ENCODE data around the gene G3BP1. TPM values are rescaled to one million over a fixed set of nuclear protein-coding genes. Genes with fewer than 3 reads are reported as not detected.
"Not testable (repeated sequence)": the region's sequence is repeated elsewhere in the genome, so short reads cannot be mapped to it uniquely, and the experiment has no call there.

G3BP1 gene
- polyA plus RNA-seq, 4 donors = 117 to 184 (median 168) TPM

DNA sequence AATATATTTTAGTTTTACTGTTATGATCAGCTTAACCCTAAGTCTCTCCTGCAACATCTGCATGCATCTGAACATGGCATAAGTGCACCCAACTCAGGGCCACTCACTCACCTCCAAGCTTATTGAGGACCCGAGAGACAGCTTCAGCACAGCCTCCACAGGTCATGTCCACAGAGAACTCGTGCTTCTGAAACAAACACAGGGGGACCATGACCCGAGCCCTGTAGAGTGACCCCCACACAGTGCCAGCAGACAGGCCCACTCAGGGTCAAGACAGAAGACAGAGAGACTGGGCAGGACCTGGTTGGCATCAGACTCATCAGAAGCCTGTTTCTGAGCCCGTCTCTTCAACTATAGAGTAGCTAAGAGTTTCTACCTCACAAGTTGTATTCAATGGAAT is 20.2 kb upstream of the G3BP1 start:
- no peak for DNase-seq (ENCODE audit: low read depth in 4 of 4, low spot score in 3 of 4)

DNA sequence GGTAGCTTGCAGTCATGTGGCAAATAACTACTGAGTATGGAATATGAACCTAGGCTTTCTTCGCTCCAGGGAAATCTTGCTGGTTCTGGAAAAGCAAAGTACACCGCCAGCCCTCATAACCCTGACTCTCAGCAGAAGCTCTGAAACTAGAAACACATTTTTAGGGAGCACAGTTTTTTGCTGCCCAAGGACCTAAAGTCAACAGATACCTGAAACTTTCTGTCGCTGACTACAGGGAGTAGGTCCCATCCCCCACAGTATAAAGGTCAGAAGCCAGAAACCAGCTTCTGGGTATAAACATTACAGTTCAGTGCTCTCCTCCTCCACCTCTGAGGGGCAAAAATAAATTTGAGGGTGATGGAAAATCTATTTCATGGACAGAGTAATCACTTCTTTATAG is 16.4 kb upstream of the G3BP1 start:
- DNase-seq (ENCODE audit: low read depth in 4 of 4, low spot score in 3 of 4) = no peak

DNA sequence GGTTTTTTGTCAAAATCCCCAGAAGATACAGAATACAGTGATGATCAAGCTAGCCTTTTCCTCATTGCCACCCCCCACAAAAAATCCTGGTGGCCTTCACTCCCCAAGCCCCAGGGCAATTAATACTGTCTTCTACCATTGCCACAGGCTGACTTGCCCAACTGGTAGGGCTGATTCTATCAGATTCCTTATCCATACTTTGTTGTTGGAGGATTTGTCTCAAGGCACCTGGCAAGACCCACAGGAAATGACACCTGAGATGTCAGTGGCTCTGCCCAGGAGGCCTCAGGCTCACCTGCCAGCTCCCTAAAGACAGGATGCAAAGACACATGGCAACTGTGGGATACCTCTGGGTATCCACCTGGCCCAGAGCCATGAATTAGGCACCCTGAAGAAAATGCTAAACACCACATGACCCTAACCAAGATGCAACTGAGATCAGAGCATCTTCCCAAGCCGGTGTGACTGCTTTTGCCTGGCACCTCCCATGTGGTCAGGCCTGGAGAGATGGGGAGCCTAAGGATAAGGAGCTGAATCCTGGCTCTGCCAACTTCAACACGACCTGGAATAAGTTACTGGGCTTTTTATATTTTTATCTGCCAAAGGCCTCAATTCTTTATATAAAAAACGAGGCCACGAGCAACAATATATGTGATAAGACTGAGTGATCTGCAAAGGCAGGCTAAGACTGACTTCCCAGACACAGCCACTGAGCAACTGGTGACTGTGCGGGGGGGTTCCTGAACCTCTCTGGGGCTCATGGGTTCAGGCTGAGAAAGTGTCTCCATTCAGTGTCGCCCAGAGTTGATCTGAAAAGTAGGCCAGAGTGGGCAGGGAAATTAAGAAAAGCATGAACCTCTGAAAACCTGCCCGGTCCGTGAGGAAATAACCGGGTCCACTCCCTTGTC is 14.3 kb upstream of the G3BP1 start:
- no peak for DNase-seq (ENCODE audit: low read depth in 4 of 4, low spot score in 3 of 4)

DNA sequence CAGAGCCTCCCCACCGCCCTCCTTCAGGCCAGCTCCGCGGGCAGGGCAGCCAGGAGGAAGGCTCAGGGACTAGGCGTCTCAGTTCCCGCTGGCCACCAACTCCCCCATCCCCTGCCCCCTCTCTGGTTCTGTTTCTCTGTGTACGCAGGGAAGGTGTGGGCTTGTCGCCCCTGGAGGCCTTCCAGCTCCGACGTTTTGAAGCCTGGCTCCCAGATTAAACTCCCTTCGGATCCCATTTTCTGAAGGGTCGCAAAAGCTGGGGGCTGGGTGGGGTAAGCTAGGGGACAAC is 13.7 kb upstream of the G3BP1 start:
- DNase-seq (ENCODE audit: low read depth in 4 of 4, low spot score in 3 of 4) = no peak

DNA sequence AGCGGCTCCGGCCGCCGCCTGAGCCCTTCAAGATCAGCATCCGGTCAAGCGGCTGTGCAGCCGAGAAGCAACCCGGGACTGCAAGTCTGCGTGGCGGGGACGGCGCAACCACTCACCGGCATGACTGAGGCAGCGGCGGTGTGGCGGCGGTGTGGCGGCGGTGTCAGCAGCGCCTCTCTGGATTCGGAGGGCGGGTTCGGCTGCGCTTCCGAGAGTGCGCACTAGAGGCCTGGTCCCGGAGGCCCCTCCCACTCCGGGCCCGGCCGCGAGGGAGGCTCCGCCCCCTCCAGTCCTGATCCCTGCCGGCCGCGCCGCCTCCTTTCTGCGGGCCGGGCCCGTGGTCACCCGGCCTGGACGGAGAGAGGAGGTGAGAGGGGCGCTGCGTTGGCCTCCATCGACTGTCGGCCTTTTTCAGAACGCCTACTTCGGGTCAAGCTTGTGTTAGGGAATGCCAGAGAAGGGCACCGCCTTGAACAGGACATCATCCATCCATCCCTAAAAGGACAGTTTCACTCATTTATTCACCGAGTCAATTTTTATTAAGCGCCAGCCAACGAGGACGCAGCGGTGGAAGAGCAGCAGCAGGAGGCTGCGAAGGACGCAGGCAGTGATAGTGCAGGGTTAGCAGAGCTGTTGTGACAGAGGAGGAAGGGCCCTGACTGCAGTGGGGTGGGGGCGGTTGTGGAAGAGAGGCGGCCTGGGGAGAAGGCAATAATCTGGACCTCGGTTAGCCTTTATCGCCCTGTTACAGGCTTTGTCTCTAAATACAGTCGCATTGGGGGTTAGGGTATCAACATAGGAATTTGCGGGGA is 13.1 kb upstream of the G3BP1 start, which contains the start of gene ATOX1:
ATOX1 (minus strand) TSS at position 202 of the 812 bp plus-strand sequence; CDS start at position 122, 80 bp downstream.
- peak in 3 of 4 donors; percentile 78 to 86 (median 81) for DNase-seq (ENCODE audit: low read depth in 4 of 4, low spot score in 3 of 4)

DNA sequence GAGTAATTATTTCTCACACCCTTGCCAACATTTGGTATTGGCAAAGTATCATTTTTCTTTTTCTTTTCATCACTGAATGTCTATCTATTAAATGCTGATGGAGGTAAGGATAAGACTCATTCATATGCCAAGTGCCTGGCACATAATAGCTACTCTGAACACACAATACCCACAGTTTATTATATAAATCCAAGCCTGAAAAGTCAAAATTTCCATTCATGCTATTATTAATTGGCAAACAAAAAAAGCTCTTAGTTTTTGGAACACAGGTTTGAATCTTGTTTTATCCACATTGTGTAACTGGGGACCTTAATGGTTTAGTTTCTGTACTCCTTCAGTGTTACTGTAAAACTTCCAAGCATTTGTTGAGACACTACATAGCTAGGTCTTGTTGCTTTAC is 7.0 kb upstream of the G3BP1 start:
- no peak for DNase-seq (ENCODE audit: low read depth in 4 of 4, low spot score in 3 of 4)

DNA sequence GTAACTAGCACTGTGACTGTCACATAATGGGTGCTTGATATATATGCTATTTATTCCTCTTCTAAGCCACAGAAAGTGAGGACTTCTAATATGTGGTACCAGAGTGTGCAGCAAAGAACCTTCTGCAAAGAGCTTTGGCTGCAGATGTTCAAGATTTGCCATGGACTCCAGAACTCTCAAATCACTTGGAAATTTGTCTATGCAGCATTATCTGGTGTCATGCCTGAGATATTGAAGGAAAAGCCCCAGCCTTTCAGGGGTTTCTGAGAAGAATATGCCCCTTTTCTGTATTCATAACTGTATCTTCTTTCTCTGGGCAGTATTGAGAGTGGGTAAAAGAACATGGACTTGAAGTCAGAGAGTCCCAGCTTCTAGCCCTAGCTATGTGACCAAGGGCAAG is 4.8 kb upstream of the G3BP1 start:
- no peak for DNase-seq (ENCODE audit: low read depth in 4 of 4, low spot score in 3 of 4)

DNA sequence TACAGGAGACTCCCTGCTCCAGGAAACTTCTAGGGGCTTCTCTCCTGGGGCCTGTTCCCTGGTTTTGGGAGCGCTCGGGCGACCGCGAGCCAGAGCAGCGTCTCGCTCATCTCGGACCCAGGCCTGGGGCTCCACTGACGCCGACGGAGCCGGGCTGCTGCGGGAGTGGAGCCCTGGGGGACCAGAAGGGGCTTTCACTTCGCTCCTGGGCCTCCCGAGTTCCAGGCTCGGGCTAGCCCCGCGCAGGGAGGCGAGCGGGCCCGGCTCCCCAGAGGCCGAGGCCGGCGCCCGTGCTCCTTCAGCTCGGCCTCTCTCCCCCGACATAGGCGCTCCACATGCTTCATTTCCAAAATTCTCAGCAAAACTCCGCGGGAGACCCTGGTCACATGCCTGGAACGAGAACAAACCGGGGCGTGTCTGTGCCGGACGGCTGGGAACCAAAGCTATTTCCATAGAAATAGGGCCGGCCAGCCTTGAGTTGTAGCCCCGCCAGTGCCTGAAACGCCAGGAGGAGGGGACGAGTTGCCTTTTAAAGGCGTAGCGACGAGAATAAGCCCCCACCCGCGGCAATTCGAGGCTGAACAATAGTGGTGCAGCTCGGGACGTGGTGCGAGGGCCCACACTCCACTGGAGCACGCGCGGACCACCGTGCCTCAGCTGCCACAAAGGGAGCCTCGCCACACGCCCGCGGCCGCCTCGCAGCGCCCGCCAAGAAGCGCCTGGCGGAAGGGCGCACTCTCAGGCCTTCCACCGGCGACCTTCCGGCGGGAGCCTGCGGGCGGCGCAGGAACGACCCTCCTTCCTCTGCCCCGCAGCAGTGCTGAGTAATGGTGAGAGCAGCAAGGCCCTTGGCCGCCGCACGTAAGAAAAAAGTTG is 1.1 kb upstream of the G3BP1 start:
- DNase-seq (ENCODE audit: low read depth in 4 of 4, low spot score in 3 of 4) = peak in 2 of 4 donors; percentile 44 to 72

DNA sequence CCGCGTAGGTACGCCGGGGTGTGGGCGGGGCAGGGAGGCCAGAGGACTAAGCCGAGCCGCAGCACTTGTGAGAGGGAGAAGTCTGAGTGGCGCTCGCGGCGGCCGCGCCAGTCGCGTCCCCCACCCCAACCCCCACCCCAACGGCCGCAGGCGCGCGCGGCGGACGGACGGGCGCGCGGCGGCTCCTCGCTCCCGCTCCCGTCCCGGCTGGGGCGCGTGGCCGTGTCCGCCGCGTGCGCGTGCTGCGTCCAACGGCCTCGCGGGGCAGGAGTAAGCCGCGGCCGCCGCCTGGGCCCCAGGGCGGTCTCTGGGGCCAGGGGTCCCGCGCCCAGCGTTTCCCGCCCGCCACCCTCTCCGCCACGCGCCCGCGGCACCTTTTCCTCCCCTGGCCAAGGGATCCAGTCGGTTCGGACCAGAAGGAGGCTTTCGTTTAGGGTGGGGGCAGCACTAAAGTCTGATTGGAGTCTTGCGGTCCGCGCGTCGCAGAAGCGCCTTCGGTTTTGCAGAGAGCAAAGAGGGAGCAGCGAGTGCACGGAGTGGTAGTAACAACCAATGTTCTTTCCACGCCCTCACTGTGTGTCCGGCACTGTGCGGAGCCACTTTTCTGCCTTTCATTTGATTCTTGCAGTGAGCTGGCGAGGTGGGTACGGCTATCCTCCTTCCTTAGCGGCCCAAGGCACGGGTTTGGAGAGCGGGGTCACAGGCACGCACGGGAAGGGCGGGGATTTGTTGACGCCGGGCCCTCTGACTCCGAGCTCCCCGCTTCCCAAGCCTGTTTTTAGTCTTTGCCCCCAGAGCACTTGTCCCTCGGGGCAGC is 483 bp downstream of the G3BP1 start:
- peak in 1 of 4 donors; percentile 20 for DNase-seq (ENCODE audit: low read depth in 4 of 4, low spot score in 3 of 4)

DNA sequence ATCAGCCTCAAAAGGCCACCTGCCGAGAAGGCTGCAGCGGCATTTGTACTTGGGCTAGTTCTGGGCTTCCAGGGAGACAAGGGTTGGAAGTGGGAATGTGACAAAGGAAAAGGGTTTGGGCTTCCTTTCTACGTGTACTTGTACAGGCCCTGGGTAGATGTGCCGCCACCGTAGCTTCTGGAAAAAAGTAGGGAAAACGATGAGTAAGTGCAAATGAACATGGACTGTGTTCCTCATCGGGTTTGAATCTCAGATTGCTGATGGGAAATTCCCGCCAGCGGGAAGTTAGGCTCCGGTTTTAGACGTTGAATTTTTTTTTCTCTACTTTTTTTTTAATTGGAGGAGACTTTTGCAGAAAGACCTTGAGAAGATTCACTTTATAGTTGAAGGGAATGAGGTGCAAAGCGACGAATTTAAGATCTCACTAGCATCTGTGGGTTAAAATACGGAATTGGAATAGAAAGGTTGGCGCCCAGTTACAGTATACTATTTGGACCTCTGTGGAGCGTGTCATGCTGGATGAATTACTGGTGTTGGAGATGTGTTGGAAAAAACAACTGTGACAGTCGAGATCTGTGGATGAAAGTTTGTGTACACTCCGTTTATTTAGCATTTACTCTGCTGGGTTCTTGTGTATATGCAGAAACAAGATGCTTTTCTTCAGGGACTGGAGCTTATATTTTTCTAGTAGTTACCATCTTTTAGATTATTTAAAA is 1.2 kb downstream of the G3BP1 start:
- no peak for DNase-seq (ENCODE audit: low read depth in 4 of 4, low spot score in 3 of 4)

DNA sequence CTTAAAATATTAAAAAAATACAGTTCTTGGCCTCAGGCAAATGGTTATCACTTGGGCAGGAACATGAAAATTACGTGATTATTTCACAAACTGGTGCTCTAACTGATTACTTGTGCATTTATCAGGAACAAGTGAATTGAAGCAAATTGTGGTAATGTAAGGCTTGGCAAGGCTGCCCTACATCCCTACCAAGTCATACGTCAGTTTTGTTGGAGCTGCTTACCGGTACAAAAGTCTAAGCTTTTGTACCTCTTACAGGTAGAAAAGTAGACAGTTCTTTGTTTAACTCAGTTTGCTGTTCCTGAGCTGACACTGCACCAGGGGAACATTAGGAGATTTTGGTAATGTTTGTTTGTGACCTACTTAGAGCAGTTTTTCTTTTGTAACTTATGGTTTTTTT is 2.2 kb downstream of the G3BP1 start:
- no peak for DNase-seq (ENCODE audit: low read depth in 4 of 4, low spot score in 3 of 4)

DNA sequence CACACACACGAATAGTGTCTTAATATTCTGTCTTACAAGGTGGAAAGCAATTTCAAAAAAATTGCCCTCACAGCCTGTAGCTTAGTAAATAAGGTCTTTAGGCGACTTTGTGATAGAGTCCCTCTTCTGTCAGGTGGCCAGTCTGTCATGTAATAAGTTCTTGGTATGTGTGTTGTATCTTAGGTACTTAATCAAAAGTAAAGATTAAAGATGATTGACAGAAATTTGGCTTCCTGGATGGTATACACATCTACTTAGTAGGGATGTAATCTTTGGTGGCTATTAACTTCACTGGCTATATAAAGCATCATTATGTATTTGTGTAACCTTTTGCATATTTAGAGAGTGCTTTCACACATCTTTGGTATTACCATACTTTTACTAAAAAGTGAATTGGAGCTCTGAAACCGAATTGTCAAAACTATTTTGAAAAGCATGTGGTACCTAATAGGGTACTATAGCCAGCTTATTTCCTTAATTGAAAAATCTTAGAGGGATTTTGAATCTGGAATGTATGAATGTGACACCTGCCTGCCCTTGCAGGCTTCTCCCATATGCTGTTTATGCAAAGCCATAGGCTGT is 3.4 kb downstream of the G3BP1 start:
- DNase-seq (ENCODE audit: low read depth in 4 of 4, low spot score in 3 of 4) = no peak

DNA sequence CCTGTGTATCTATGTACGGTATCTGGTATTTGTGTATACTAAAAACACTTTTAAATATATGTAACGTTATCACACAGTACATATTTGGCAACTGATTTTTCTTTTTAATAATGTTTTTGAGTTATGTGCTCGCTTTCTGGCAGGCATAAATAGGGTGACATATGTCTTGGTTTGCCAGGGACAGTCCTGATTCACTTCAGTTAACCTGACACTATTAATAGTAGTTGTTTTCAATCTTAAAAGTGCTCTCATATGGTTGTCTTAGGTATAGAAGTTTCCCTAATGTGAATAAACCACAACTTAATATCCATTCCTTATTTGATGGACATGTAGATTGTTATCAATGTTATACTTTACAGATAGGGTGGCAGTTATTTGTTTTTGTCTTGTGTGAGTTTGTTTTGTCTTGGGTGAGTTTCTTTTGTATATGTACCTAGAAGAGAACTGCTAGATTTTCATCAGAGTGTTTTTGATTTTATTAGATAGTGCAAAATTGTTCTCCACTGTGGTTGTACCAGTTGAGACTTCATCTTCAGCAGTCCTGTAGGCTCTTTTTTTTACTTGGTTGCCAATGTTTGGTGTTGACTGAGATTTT is 7.9 kb downstream of the G3BP1 start:
- no peak for DNase-seq (ENCODE audit: low read depth in 4 of 4, low spot score in 3 of 4)

DNA sequence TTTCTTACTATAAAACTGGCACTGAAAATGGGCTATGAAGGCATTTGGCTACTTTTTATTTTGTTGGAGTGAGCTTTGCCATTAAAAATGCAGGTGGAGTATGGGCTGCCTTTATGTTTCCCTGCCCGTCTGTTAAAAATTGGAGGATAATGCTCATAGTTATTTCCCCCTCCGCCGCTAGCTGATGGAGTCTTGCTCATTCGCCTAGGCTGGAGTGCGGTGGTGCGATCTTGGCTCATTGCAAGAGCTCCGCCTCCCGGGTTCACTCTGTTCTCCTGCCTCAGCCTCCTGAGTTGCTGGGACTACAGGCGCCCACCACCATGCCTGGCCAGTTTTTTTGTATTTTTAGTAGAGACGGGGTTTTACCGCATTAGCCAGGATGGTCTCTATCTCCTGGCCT is 8.6 kb downstream of the G3BP1 start:
- DNase-seq (ENCODE audit: low read depth in 4 of 4, low spot score in 3 of 4) = no peak

DNA sequence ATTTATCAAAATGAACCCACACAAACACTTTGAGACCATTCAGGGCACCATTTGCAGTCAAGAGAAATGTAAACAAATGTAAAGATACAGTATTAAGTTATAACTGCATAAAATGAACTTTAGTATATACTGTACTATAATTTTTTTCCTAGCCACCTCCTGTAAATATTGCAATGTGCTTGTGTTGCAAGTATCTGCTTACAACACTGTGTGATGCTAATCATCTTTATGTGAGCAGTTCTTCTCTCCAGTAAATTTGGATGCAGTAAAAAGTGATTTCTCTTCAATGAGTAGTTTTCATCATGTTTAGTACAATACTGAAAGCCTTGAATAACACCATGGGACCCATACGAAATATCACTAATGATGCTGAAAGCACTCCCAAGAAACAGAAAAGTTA is 9.4 kb downstream of the G3BP1 start:
- no peak for DNase-seq (ENCODE audit: low read depth in 4 of 4, low spot score in 3 of 4)

DNA sequence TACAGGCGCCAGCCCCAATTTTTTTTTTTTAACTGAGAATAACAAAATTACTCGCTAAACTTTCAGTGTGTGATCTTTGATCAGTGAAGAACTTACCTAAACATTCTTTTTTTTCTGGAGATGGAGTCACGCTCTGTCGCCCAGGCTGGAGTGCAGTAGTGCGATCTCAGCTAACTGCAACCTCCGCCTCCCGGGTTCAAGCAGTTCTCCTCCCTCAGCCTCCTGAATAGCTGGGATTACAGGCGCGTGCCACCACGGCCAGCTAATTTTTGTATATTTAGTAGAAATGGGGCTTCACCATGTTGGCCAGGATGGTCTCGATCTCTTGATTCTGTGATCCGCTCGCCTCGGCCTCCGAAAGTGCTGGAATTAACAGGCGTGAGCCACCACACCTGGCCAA is 11.9 kb downstream of the G3BP1 start:
- not testable (repeated sequence) for DNase-seq (ENCODE audit: low read depth in 4 of 4, low spot score in 3 of 4)

DNA sequence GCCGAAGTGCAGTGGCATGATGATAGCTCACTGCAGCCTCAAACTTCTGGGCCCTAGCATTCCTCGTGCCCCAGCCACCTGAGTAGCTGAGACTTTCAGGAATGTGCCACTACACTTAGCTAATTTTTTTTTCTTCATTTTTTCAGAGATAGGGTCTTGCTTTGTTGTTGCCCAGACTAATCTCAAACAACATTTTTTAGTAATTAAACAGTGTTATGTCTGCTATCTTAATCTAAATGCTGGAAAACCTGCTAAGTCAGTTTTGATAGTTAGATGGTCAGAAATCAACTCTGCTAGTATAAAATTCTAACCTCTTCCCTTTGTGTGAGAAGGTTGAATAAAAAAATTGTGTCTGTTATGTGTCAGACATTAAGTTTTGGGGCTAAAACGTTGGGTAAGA is 12.4 kb downstream of the G3BP1 start:
- no peak for DNase-seq (ENCODE audit: low read depth in 4 of 4, low spot score in 3 of 4)

DNA sequence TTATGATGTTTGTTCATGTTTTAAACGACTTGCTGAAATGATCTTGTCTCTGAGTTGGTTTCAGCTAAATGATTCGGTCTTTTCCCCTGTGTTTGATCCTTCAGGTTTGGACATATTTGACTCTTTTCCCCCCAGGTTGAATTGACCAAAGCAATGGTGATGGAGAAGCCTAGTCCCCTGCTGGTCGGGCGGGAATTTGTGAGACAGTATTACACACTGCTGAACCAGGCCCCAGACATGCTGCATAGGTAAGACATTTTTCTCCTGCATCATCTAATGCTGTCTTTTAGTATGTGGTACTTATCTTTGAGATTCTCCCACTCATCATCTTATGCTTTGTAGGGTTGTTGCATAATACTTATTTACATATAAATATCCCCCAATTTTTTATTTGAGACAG is 14.7 kb downstream of the G3BP1 start:
- no peak for DNase-seq (ENCODE audit: low read depth in 4 of 4, low spot score in 3 of 4)

DNA sequence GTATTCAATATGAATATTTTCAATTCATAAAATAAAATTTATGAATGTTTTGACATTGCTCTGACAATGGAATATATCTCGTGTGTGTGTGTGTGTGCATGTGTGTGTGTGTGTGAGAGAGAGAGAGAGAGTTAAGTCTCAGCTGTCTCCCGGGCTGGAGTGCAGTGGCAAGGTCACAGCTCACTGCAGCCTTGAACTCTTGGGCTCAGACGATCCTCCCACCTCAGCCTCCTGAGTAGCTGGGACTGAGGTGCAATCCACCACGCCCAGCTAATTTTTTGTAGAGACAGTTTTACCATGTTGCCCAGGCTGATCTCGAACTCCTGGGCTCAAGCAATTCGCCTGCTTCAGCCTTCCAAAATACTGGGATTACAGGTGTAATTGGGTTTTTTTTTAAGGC is 16.1 kb downstream of the G3BP1 start:
- no peak for DNase-seq (ENCODE audit: low read depth in 4 of 4, low spot score in 3 of 4)
